GM21528 (cell line): ENCODE data around the gene TNS1.

ENCODE experiments used
- ATAC-seq: cut with Tn5 transposase; IDR thresholded peaks from one replicate; pipeline ENCODE4 v1.9.1; 2021; ENCODE audit warnings: mild to moderate bottlenecking, moderate library complexity; ENCODE audit not compliant: unreplicated experiment, low FRiP score

The TNS1 gene

DNA sequence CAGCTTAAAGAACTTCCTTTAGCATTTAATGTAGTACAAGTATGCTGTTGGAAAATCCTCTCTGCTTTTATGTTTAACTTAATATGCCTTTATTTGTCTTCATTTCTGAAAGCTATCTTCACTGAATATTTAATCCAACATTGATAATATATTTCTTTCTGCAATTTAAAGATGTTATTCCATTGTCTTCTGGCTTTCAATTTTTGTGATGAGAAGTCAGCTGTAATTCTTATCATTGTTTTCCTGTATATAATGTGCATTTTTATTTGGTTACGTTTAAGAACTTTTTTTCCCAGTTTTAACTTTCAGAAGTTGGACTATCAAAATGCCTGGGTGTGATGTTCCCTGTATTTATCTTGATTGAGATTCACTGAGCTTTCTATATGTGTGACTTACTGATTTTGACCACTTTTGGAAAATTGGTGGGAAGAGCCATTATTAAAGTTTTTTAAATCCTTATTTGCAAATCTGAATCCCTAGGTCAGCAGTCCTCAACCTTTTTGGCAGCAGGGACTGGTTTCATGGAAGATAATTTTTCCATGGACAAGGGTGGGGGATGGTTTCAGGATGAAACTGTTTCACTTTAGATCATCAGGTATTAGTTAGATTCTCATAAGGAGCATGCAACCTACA is 241.0 kb downstream of the TNS1 start:
- no peak for ATAC-seq

DNA sequence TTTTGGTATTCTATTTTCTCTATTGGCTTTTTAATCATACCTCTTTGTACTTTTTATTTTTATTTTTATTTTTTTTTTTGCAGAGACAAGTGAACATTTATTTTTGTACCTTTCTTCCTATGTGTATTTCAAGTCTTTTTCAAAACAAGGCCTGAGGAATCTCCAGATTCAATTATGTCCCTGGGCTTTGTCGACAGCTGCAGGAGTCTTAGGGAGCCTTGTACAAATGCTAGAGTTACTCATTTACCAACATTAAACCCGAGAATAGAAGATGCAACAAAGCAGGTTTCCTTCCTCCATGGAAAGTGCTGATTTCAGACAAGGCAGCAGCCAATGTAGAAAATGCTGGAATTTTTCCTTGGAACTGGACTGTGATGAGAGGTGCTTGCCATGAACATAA is 242.8 kb downstream of the TNS1 start:
- ATAC-seq = no peak

DNA sequence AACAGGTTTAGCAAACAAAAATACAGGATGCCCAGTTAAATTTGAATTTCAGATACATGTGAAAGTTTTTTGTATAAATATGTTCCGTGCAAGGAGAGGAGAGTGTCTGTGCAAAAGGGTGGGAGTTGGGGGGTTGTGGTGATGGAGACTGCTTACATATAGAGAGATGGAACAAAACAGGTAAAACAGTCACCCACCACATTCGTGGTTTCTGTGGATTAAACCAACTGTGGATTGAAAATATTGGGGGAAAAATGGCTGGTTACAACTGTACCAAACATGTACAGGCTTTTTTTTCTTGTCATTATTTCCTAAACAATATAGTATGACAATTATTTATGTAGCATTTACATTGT is 245.7 kb downstream of the TNS1 start:
- ATAC-seq = no peak

DNA sequence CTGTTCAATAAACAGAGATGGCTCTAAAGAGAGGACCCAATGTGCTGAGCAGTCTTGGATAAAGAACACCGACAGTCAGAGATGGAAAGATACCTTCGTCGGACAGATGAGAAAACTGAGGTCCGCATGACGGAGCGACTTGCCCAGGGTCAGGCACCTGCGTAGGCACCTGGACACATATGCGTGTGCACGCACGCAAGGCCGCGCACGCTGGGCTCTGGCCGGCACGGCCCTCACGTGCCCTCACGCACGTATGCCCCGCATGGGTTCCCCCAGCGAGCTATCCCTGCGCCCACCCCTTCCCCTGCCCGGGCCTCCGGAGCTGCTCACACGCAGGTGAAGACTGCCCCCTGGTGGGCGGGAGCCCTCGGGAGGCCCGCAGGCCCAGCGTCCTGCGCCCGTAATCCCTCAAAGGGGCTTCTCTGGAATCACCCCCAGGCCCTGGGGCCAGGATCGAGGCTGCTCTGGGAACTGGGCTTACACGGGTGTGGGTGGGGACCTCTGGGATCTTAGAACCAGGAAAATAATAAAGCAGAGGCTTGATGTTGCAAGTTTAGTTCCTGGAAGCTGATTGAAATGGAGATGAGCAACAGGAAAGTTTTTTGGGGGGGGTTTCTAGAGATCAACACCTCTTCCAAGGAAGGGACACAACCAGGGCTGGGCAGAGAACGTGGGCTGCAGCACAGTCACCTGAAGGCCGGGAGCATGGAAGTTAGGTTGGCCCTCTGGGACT is 246.3 kb downstream of the TNS1 start:
- ATAC-seq = no peak

DNA sequence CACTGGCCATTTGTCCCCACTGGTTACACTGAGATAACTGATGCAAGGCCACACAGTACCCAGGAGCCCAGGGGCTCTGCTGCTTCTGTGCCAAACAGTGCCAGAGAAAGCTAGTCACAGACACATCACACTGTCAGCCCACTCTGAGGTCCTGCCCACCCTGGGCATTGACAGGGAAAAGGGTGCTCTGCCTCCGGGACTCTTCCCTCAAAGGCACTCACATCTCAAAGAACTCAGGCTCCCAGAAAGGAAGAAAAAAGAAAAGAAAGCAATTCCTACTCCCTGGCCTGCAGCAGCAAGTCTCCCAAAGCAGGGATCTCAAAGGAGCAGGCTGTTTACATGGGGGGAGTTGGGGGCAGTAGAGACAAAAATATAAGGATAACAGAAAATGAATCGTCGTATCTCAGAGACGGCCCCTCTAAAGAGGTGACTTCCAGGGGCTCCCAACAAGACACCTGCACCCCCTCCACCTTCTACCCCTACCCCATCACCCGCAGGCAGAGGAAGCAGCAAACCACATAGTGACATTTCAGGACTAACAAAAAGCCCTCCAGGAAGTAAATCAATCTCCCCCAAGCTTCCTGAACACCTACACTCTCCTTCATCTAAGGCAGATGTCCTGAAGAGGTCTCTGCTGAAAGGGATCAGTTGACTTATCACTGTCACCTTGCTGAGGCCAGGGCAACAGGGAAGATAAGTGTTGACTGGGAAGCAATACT is 247.6 kb downstream of the TNS1 start:
- no peak for ATAC-seq

DNA sequence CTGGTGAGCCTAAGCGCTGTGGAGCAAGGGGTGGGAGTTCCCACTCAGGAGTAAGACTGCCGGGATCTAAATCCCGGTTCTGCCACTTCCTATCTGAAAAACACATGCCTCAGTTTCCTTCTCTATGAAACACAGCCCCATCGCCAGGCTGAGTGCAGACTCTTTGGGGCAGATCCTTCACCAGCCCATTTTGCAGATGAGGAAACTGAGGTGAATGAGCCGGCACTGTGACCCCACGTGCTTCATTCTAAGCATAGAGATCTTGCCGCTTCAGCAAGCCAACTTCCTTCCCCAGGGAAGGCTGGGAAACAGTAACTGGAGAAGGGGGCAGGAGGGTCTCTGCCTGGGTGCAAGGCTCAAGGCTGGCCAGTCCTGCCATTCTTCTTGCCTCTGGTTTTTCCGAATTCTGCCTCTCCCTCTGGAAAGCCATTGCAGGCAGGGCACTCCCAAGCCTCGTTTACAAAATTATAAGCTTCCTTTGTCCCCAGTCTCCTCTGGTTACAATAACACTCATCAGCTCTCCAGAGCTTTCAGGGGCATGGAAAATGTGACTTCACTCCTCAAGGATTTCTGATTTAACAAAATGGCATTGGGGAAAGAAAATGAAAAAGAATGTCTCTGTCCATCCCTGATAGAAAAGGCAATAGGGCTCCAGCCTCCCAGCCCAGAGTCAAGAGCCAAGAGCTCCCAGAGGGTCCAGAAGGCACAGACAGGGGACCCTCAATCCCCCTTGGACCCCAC is 249.2 kb downstream of the TNS1 start:
- no peak for ATAC-seq

GRCh38 chr2:217752714-217753459 is 249.9 kb downstream of the TNS1 start:
- ATAC-seq = no peak

GRCh38 chr2:217751952-217752351 is 250.8 kb downstream of the TNS1 start:
- no peak for ATAC-seq

DNA sequence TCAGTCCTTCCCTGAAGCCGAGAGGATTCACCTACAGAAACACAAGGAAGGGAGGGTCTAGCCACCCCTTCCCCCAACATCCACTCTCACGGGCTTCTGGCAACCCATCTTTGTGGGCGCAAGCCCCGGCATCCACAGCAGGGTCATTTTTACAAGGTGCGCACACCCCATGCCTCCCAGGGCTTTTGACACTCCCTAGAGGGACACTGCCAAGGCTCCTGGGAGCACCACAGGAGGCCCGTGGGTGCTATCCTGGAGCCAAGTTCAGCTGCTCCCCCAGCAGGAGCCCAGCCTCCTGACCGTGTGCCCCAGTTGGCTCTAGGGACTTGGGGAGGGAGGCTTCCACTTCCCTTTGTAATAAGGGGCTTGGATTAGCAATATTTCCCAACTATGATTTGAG is 251.6 kb downstream of the TNS1 start:
- ATAC-seq = no peak
